Subcutaneous abdominal adipose tissue (tissue), 5 donors: Measurements from ENCODE around the gene ZSWIM1.

Experiments
- H3K27ac ChIP-seq: one replicate; pipeline ENCODE4 v1.7.0; 2013; ENCODE audit warnings: low read depth, mild to moderate bottlenecking, inconsistent platforms, low read length, moderate library complexity
- H3K27me3 ChIP-seq, 5 donors: one replicate each; pipeline ENCODE4 v1.7.0; 2013; ENCODE audit warnings: low read length in 5 of 5, inconsistent platforms in 1 of 5; ENCODE audit not compliant: control insufficient read depth in 5 of 5, insufficient read depth in 4 of 5
- H3K36me3 ChIP-seq, 5 donors: one replicate each; pipeline ENCODE4 v1.7.0; 2013; ENCODE audit warnings: low read length in 5 of 5; ENCODE audit not compliant: control insufficient read depth in 5 of 5, insufficient read depth in 5 of 5
- H3K4me1 ChIP-seq, 5 donors: one replicate each; pipeline ENCODE4 v1.7.0; 2013; ENCODE audit warnings: low read length in 5 of 5, mild to moderate bottlenecking in 3 of 5, moderate library complexity in 1 of 5; ENCODE audit not compliant: control insufficient read depth in 5 of 5, insufficient read depth in 5 of 5
- H3K4me3 ChIP-seq, 5 donors: one replicate each; pipeline ENCODE4 v1.7.0; 2013; ENCODE audit warnings: low read length in 5 of 5, low read depth in 1 of 5
- H3K9ac ChIP-seq, 5 donors: one replicate each; pipeline ENCODE4 v1.7.0; 2013; ENCODE audit warnings: low read length in 5 of 5, mild to moderate bottlenecking in 4 of 5, moderate library complexity in 3 of 5
- H3K9me3 ChIP-seq, 5 donors: one replicate each; pipeline ENCODE4 v1.7.0; 2013; ENCODE audit warnings: low read length in 5 of 5; ENCODE audit not compliant: control insufficient read depth in 5 of 5
- donor health status: healthy.
- donor health status: healthy.
- donor health status: healthy.
- donor health status: healthy.
- donor health status: healthy.

ZSWIM1 gene

DNA sequence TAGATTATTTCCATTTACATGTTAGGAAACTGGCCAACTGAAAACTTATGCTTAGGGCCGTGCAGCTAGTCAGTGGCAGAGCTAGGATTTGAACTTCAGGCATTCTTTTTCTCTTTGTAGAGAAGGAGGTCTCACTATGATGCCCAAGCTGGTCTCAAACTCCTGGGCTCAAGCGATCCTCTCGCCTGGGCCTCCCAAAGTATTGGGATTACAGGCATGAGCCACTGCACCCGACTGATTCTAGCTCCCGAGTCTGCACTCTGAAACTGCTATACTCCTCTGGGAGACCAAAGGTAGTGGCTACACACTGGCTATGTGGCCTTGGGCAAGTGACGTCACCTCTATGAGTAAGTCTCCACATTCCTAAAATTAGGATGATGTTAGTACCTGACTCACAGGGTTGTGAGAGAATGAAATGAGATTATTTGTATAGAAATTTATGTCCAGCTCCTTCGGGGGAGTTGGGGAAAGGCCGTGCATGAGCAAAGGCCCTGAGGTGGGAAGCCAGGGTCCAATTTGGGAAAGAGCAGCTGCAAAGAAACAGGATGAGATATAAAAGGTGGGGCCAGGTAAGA lies 24.6 kb downstream of the ZSWIM1 start:
- H3K36me3 ChIP-seq, result peaks cover 4 to 64% (median 41%) of the 10 kb centered on the region in 5 donors
- peaks cover 0 to 16% (median 14%) of the 10 kb centered on the region in 5 donors for H3K4me1 ChIP-seq
- H3K27me3 ChIP-seq, result no peaks in the 10 kb centered on the region
- H3K27ac ChIP-seq, result no peak overlapping the region
- H3K4me3 ChIP-seq, result no peak overlapping the region
- no peak overlapping the region for H3K9ac ChIP-seq
- H3K9me3 ChIP-seq, result no peaks in the 10 kb centered on the region

DNA sequence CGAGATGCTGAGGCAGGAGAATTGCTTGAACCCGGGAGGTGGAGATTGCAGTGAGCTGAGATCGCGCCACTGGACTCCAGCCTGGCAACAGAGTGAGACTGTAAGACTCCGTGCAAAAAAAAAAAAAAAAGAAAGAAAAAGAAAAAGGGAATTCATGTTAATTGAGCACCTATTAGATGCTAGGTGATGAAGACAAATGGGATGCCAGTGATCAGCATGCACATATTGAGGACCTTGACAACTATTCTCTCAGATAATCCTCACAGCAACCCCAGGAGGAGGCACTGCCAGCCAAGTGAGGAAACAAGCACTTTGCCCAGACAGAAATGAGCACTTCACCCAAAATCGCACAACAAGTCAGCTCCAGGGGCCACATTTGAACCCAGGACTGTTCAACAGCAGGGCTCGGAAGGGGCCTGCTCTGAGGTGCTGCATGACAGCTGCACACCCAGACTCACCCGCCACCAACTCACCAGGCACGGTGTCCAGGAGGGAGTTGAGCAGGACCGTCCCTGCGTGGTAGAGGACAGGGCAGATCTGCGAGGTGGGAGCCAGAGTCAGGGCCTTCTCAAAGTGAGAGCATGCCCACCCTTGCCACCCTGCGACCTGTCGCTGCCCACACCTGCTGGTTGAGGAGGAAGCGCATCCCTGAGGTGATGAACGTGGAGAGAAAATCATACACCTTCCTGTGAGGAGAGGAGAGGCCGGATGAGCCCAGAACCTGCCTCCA lies 26.4 kb downstream of the ZSWIM1 start:
- Histone ChIP-seq H3K36me3 (peaks cover 0 to 48% (median 31%) of the 10 kb centered on the region in 5 donors), H3K4me1 (peaks cover 0 to 31% (median 31%) of the 10 kb centered on the region in 5 donors), H3K27ac (no peak overlapping the region), H3K9me3 (no peaks in the 10 kb centered on the region), H3K27me3 (no peaks in the 10 kb centered on the region), H3K4me3 (no peak overlapping the region), H3K9ac (no peak overlapping the region)

DNA sequence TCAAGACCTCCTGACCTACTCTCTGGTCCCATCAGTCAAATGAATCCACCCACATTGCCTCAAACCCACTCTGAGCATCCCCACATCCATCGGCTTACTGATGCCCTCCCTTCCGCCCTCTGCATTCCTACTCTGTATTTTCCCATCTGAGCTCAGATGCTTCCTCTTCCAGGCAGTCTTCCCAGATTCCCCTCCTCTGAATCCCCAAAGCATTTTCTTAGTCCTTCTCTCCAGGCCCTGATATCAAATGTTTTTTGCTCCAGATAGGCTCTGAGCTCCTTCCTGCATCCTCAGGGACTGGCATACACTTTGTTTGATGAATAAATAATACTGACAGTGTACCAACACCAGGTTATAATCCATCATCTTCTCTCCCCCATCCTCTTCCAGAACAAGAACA lies 27.1 kb downstream of the ZSWIM1 start:
- H3K4me1 ChIP-seq, result peaks cover 0 to 34% (median 33%) of the 10 kb centered on the region in 5 donors
- H3K9me3 ChIP-seq, result no peaks in the 10 kb centered on the region
- no peak overlapping the region for H3K27ac ChIP-seq
- H3K27me3 ChIP-seq, result no peaks in the 10 kb centered on the region
- H3K36me3 ChIP-seq, result peaks cover 0 to 43% (median 26%) of the 10 kb centered on the region in 5 donors
- no peak overlapping the region for H3K9ac ChIP-seq
- no peak overlapping the region for H3K4me3 ChIP-seq

DNA sequence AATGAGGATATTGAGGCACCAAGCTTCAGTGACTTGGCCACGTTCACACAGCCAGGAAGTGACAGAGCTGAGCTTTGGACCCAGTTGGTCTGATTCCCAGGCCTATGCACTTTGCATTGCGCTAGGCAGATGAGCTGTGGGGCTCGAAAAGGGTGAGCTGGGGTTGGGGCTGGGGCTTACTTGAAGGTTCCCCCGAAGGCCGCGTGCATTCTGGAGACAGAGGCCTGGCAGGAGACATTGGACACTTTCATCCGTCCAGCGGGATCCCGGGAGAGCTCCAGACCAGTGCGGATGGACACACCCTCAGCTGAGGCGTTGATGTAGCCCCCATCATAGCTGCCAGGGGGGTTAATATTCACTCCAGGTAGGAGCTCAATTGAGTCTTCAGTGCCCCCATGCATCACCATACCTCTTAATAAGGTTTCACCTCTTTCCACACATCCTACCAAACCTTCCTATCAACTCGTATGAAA lies 28.3 kb downstream of the ZSWIM1 start:
- H3K36me3 ChIP-seq, result peaks cover 0 to 35% (median 23%) of the 10 kb centered on the region in 5 donors
- no peaks in the 10 kb centered on the region for H3K9me3 ChIP-seq
- peak overlapping the region in 1 of 5 donors; percentile 19 for H3K4me3 ChIP-seq
- H3K9ac ChIP-seq, result no peak overlapping the region
- peaks cover 0 to 38% (median 33%) of the 10 kb centered on the region in 5 donors for H3K4me1 ChIP-seq
- no peaks in the 10 kb centered on the region for H3K27me3 ChIP-seq
- H3K27ac ChIP-seq, result peak overlapping the region; percentile 5

DNA sequence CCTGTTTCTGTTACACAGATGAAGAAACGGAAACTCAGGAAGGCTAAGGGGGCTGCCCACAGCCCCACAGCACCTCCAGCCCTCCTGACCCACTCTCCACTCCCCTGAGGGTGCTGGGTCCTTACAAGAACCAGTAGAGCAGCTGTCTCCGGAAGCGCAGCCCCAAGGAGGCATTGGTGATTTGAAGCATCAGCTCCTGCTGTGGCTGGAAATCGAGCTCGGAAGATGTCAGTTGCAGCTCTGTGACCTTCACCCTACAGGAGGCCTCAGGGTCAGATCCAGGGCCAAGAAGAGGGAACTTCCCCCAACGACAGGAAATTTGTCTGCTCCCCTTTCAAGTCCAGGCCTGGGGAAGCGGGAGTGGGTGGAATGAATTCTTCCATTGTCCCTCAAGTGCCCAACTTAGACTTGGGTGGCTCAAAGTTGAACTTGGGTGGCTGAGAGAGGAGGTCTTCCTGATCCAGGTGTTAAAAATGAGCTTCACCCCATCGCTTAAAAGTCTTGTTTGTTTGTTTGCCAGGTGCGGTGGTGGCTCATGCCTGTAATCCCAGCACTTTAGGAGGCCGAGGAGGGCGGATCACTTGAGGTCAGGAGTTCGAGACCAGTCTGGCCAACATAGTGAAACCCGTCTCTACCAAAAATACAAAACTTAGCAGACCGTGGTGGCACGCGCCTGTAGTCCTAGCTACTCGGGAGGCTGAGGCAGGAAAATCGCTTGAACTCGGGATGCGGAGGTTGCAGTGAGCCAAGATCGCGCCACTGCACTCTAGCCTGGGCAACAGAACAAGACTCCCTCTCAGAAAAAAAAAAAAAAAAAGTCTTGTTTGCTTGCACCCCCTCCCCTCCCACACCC lies 29.0 kb downstream of the ZSWIM1 start:
- Histone ChIP-seq H3K27ac (peak overlapping the region; percentile 5), H3K4me3 (peak overlapping the region; percentile 19 to 85 (median 51)), H3K27me3 (no peaks in the 10 kb centered on the region), H3K9me3 (no peaks in the 10 kb centered on the region), H3K36me3 (peaks cover 0 to 28% (median 17%) of the 10 kb centered on the region in 5 donors), H3K9ac (peak overlapping the region in 1 of 5 donors; percentile 13), H3K4me1 (peaks cover 0 to 42% (median 33%) of the 10 kb centered on the region in 5 donors)

- H3K4me1 ChIP-seq, result peaks cover 0 to 42% (median 36%) of the 10 kb centered on the region in 5 donors
- no peaks in the 10 kb centered on the region for H3K9me3 ChIP-seq
- H3K9ac ChIP-seq, result peak overlapping the region in 4 of 5 donors; percentile 56 to 74 (median 63)
- H3K36me3 ChIP-seq, result peaks cover 0 to 20% (median 12%) of the 10 kb centered on the region in 5 donors
- no peaks in the 10 kb centered on the region for H3K27me3 ChIP-seq
- H3K4me3 ChIP-seq, result peak overlapping the region; percentile 72 to 85 (median 75)
- H3K27ac ChIP-seq, result peak overlapping the region; percentile 72
These were observed 29.9 kb downstream of the ZSWIM1 start for GRCh38 chr20:45910670-45911485.

DNA sequence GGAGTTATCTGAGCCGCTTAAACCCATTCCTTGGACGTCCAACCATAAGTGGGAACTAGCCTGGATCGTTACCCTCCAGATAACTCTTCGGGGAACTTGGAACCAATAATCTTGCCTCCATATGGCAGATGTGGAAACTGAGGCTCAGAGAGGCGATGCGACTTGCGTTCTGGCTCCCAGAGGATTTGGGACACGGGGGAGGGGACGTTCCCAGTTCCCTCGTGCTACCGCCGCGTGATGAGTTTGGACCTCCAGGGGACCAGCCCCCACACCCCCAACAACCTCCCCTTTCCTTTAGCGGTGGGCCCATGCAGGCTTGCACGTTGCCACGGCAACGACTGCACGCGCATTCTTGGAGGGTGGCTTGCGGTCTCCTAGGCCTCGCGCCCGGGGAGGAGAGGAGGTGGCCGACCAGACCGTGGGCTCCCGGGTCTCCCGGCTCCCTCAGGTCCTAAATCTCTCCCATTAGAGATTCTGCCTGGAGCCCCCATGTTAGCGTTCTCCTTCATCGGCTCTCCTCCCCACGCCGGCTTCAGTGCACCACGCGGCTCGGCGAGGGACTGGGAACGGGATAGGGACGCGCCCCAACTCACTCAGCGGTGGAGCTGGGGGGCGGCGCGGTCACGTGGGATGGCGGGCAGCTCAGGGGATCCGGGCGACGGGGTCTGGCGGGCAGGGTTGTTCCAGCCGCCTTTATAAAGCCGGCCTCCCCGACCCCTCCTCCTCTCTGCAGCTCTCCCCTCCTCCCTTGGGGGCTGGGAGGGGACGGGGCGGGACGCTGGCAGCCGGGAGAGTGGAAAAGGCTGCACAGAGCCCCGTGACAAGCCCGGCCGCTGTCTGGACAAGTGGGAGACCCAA lies 30.7 kb downstream of the ZSWIM1 start, which contains the start of gene PLTP:
TSS of gene PLTP (minus strand) at position 670 of the 858 bp plus-strand sequence. CDS start 703 bp downstream, outside the sequence.
- Histone ChIP-seq H3K27me3 (no peaks in the 10 kb centered on the region), H3K9ac (peak within 1 kb of the TSS in 4 of 5 donors; percentile 56 to 74 (median 63)), H3K27ac (peak within 1 kb of the TSS; percentile 72), H3K36me3 (peaks cover 0 to 16% (median 7%) of the 10 kb centered on the region in 5 donors), H3K9me3 (no peaks in the 10 kb centered on the region), H3K4me3 (peak within 1 kb of the TSS; percentile 72 to 85 (median 75)), H3K4me1 (peaks cover 0 to 42% (median 36%) of the 10 kb centered on the region in 5 donors)

GRCh38 chr20:45912344-45912682 lies 31.3 kb downstream of the ZSWIM1 start:
- Histone ChIP-seq H3K36me3 (peaks cover 0 to 12% (median 7%) of the 10 kb centered on the region in 5 donors), H3K4me1 (peaks cover 0 to 45% (median 38%) of the 10 kb centered on the region in 5 donors), H3K27me3 (no peaks in the 10 kb centered on the region), H3K9ac (peak overlapping the region in 3 of 5 donors; percentile 62 to 74 (median 64)), H3K4me3 (peak overlapping the region; percentile 57 to 85 (median 75)), H3K27ac (peak overlapping the region; percentile 72), H3K9me3 (no peaks in the 10 kb centered on the region)
